GM12874 (cell line): ENCODE measurements around the gene CST8.

ENCODE experiments used
- TF ChIP-seq, protein P1 (sequence below): IDR thresholded peaks from 2 replicates; pipeline ENCODE4 v1.5.1; 2011; ENCODE audit warnings: low read depth, mild to moderate bottlenecking, control low read depth, low read length, moderate library complexity; ENCODE audit not compliant: insufficient read depth

The CST8 gene

DNA sequence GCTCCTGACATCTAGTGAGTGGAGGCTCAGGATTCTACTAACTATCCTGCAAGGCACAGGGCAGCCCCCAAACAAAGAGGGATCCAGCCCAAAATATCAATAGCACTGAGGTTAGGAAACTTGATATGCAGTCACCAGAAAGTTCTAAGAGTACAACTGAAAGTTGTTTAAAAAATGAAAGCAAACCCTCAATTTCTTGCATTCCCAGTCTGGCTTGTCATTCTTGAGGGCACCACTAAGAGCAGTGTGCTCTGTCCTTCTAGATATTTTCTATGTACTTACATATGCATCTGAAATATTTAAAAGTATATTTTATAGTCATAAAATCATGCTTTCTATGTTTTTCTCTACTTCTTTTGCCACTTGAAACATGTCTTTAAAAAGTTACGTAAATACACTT, 35.9 kb downstream of the CST8 start:
- TF ChIP-seq, protein P1, sequence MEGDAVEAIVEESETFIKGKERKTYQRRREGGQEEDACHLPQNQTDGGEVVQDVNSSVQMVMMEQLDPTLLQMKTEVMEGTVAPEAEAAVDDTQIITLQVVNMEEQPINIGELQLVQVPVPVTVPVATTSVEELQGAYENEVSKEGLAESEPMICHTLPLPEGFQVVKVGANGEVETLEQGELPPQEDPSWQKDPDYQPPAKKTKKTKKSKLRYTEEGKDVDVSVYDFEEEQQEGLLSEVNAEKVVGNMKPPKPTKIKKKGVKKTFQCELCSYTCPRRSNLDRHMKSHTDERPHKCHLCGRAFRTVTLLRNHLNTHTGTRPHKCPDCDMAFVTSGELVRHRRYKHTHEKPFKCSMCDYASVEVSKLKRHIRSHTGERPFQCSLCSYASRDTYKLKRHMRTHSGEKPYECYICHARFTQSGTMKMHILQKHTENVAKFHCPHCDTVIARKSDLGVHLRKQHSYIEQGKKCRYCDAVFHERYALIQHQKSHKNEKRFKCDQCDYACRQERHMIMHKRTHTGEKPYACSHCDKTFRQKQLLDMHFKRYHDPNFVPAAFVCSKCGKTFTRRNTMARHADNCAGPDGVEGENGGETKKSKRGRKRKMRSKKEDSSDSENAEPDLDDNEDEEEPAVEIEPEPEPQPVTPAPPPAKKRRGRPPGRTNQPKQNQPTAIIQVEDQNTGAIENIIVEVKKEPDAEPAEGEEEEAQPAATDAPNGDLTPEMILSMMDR: no peak

DNA sequence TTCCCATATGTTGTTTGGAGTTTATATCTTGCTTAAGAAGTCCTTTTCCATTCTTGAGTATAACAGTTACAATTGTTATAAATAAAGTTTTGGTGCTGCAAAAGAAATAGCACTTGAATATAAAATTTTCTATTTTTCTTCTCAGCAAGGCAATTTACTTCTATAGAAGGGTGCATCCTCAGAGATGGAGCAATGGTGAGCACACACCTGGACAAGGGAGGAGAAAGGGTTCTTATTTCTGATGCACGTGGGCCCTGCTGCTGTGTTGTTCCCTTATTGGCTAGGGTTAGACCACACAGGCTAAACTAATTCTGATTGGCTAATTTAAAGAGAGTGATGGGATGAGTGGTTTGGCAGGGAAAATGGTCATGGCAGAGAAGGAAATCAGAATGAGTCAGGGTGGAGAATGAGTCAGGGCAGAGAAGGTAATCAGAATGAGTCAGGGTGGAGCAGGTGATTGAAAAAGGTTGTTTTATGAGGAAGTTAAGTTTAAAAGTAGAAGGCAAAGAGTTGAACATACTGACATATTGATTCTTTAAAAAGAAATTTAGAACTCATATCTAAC, 38.0 kb downstream of the CST8 start:
- TF ChIP-seq, protein P1: no peak

GRCh38 chr20:23530937-23531567, 40.1 kb downstream of the CST8 start:
- TF ChIP-seq, protein P1: no peak

DNA sequence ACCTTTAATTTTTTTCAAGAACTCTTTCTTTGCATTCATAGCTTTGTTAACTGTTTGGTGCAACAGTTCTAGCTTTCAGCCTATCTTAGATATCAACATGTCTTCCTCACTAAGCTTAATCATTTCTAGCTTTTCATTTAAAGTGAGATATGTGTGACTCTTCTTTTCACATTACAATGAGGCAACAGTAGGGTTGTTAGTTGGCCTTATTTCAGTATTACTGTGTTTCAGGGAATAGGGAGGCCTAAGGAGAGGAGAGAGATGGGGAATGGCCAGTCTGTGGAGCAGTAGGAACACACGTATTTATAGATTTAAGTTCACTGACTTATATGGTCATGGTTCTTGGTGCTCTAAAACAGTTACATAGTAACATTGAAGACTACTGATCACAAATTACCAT, 41.6 kb downstream of the CST8 start:
- TF ChIP-seq, protein P1: no peak

DNA sequence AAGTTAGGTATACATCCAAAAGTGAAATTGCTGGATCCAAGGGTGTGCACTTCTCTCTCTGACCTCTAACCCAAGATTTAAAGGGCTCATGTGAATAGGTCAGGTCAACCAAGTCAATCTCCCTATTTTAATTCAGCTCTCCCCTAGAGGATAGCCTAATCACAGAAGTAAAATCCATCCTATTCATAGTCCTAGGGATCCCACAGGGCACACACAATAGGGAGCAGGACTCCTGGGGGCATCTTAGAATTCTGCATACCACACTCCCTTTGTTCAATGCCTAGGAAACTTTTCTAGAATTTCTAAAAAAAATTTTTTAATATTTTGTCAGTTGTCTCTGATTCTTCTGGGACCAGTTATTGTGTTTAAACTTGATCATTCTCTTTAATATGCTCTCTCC, 42.2 kb downstream of the CST8 start:
- TF ChIP-seq, protein P1: no peak

DNA sequence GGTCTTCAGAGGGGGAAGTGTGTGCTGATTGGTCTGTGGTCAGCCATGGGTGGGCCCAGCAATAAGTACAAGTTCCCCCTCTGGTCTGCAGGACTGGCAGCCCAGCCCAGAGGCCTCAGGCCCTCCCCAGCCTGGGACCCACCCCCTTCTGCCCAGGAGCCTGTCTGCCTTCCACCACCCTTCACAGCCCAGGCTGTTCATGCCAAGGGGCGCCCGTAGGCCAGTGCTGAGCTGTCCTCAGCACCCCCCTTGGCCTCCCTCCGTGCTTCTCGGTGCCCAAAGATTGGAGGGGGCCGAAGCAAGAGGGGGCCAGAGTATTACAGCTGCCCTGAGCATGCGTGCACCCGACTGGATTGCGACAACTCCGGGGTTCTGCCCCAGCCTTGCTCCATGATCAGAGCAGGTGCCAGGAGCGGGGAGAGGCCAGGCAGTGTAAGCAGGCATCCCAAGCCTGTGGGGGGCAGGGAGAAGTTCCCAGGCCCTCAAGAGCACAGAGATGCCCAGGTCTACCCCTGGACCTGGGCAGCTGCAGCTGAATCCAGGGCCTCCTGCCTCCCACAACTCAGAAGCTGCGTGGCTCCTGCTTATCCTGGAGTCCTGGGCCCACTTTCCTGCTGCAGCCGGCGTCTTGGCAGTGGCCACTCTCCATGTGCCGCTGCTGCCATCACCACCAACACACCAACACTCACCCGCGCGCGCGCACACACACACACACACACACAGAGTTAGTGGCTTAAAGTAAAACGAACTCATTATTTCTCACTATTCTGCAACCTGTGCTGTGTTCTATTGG, 44.1 kb downstream of the CST8 start:
- TF ChIP-seq, protein P1: no peak

- TF ChIP-seq, protein P1: no peak
Observed at GRCh38 chr20:23536328-23536974, 45.5 kb downstream of the CST8 start.
